Measurements from ENCODE around the gene PSMD7. TPM values are rescaled to one million over a fixed set of nuclear protein-coding genes. Genes with fewer than 3 reads are reported as not detected.
A peak's percentile ranks its signal among the peaks of the same experiment; 100 is the strongest.

The PSMD7 gene
- total and polyA plus RNA-seq, 5 experiments from 2014 or later = 89.2 to 119 (median 114) TPM

GRCh38 chr16:74277974-74278373 lies 18.6 kb upstream of the PSMD7 start:
- Mint-ChIP-seq H3K27me3 (peaks cover 4 to 24% (median 9%) of the 10 kb centered on the region in 5 donors), H3K9me3 (peaks cover 0 to 17% (median 7%) of the 10 kb centered on the region in 9 donors), H3K4me1 (no peaks in the 10 kb centered on the region), H3K36me3 (peaks cover 6 to 7% (median 6%) of the 10 kb centered on the region in 3 donors), H3K27ac (no peak overlapping the region), H3K4me3 (no peak overlapping the region)
- POLR2A ChIA-PET = no interaction called here
- no peak for ATAC-seq
- DNase-seq = no peak

GRCh38 chr16:74279266-74279665 lies 17.3 kb upstream of the PSMD7 start:
- Mint-ChIP-seq H3K36me3 (peaks cover 4 to 7% (median 6%) of the 10 kb centered on the region in 3 donors), H3K27ac (peak overlapping the region in 1 of 10 donors; percentile 65), H3K9me3 (peaks cover 0 to 17% (median 7%) of the 10 kb centered on the region in 9 donors), H3K4me3 (no peak overlapping the region), H3K27me3 (peaks cover 0 to 12% (median 5%) of the 10 kb centered on the region in 5 donors), H3K4me1 (no peaks in the 10 kb centered on the region)
- ATAC-seq (no peak), DNase-seq (no peak)
- POLR2A ChIA-PET = no interaction called here

DNA sequence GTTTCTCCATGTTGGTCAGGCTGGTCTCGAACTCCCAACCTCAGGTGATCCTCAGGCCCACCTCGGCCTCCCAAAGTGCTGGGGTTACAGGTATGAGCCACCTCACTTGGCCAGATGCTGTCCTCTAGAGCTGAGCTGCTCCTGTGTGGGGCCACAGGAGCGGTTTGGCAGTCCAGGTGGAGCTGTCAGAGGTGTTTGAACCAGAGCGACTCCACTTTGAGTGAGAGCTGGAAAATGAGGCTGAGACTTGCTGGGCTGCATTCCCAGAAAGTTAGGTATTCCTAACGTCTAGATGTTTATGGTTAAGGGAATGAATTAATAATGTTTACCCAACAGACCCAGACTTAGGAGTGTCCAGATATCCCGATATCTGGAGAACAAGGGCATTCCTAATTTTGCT lies 16.8 kb upstream of the PSMD7 start:
- Mint-ChIP-seq H3K9me3 (peaks cover 0 to 17% (median 7%) of the 10 kb centered on the region in 9 donors), H3K36me3 (peaks cover 4 to 7% (median 6%) of the 10 kb centered on the region in 3 donors), H3K27me3 (peaks cover 0 to 8% (median 2%) of the 10 kb centered on the region in 5 donors), H3K4me3 (no peak overlapping the region), H3K4me1 (no peaks in the 10 kb centered on the region), H3K27ac (no peak overlapping the region)
- POLR2A ChIA-PET = no interaction called here
- ATAC-seq (no peak), DNase-seq (no peak)

DNA sequence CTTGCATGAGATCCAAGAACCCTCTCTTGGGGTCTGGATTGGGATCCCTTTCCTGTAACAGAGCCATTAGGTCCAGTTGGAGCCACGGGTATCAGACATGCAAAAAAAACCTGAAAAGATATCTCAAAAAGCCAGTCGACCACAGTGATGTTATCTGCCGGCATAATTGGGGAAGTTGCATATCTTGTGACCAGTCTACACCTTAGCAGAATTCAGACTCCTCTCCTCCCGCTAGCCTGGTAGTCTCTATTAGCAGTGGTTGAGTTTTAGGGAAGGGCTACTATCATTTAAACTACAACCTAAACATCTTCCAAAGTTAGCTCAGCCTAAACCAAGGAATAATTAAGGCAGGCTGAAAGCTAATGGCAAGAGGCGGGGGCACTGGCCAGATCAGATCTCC lies 16.2 kb upstream of the PSMD7 start:
- peaks cover 0 to 17% (median 7%) of the 10 kb centered on the region in 9 donors for H3K9me3 Mint-ChIP-seq
- POLR2A ChIA-PET = no interaction called here
- peaks cover 0 to 2% (median 0%) of the 10 kb centered on the region in 4 donors for H3K4me1 Mint-ChIP-seq
- H3K4me3 Mint-ChIP-seq = no peak overlapping the region
- DNase-seq (no peak), ATAC-seq (no peak)
- peaks cover 0 to 8% (median 2%) of the 10 kb centered on the region in 5 donors for H3K27me3 Mint-ChIP-seq
- H3K27ac Mint-ChIP-seq = no peak overlapping the region
- H3K36me3 Mint-ChIP-seq = peaks cover 4 to 7% (median 6%) of the 10 kb centered on the region in 3 donors

- Mint-ChIP-seq H3K4me3 (no peak overlapping the region), H3K4me1 (peaks cover 0 to 2% (median 0%) of the 10 kb centered on the region in 4 donors), H3K36me3 (peaks cover 4 to 7% (median 6%) of the 10 kb centered on the region in 3 donors), H3K27ac (no peak overlapping the region), H3K9me3 (peaks cover 0 to 17% (median 7%) of the 10 kb centered on the region in 9 donors), H3K27me3 (peaks cover 0 to 8% (median 2%) of the 10 kb centered on the region in 5 donors)
- no peak for DNase-seq
- POLR2A ChIA-PET = no interaction called here
- ATAC-seq = no peak
These were observed 15.3 kb upstream of the PSMD7 start for GRCh38 chr16:74281300-74281699.

DNA sequence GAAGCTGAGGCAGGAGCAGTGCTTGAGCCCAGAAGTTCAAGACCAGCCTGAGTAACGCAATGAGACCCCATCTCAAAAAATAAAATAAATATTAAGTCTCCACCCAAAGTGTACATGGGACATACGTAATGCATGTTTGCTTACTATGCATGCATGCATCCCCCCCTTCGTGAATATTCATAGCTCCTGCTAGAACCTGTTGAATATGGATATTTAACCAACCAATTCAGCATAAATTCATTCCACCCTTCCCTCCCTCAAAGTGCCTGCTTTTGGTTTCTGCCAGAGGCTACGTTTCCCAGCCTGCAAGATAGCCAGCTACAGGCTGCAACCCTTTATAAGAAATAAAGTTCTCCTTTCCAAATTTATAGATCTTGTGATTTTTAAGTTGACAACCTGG lies 12.9 kb upstream of the PSMD7 start:
- POLR2A ChIA-PET = no interaction called here
- peaks cover 0 to 2% (median 0%) of the 10 kb centered on the region in 5 donors for H3K27me3 Mint-ChIP-seq
- H3K9me3 Mint-ChIP-seq = peaks cover 0 to 10% (median 7%) of the 10 kb centered on the region in 9 donors
- DNase-seq (no peak), ATAC-seq (no peak)
- H3K4me1 Mint-ChIP-seq = peaks cover 0 to 2% (median 0%) of the 10 kb centered on the region in 4 donors
- peaks cover 4 to 7% (median 6%) of the 10 kb centered on the region in 3 donors for H3K36me3 Mint-ChIP-seq
- H3K27ac Mint-ChIP-seq = peak overlapping the region in 1 of 10 donors; percentile 31
- H3K4me3 Mint-ChIP-seq = no peak overlapping the region

GRCh38 chr16:74288065-74288464 lies 8.5 kb upstream of the PSMD7 start:
- peaks cover 0 to 6% (median 2%) of the 10 kb centered on the region in 4 donors for H3K4me1 Mint-ChIP-seq
- peak overlapping the region in 1 of 10 donors; percentile 52 for H3K27ac Mint-ChIP-seq
- H3K4me3 Mint-ChIP-seq = no peak overlapping the region
- POLR2A ChIA-PET = no interaction called here
- peak in 1 of 10 donors; percentile 59 for DNase-seq
- peaks cover 0 to 6% (median 5%) of the 10 kb centered on the region in 3 donors for H3K36me3 Mint-ChIP-seq
- H3K9me3 Mint-ChIP-seq = peaks cover 0 to 4% (median 0%) of the 10 kb centered on the region in 9 donors
- no peaks in the 10 kb centered on the region for H3K27me3 Mint-ChIP-seq
- no peak for ATAC-seq

DNA sequence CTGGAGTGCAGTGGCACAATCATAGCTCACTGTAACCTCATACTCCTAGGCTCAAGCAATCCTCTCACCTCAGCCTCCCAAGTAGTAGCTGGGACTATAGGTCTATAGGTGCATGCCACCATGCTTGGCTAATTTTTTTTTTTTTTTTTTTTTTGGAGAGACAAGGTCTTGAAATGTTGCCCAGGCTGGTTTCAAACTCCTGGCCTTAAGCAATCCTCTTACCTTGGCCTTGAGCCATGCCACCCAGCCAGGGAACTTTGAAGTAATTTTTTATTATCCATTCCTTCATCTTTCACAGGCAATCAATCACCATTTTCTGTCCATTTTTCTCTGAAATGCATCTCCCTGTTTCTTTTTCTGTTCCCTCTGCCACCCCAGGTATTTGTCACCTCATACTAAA lies 6.3 kb upstream of the PSMD7 start:
- H3K27ac Mint-ChIP-seq = no peak overlapping the region
- ATAC-seq = no peak
- H3K36me3 Mint-ChIP-seq = peaks cover 0 to 6% (median 5%) of the 10 kb centered on the region in 3 donors
- H3K4me1 Mint-ChIP-seq = peaks cover 2 to 7% (median 5%) of the 10 kb centered on the region in 4 donors
- POLR2A ChIA-PET = interaction anchor here (1.4 kb wide), 1 partner anchor 77 kb away, joined by 3 read pairs; no protein-coding TSS in a partner anchor
- no peak overlapping the region for H3K4me3 Mint-ChIP-seq
- H3K9me3 Mint-ChIP-seq = peaks cover 0 to 4% (median 0%) of the 10 kb centered on the region in 9 donors
- DNase-seq = no peak
- H3K27me3 Mint-ChIP-seq = no peaks in the 10 kb centered on the region

DNA sequence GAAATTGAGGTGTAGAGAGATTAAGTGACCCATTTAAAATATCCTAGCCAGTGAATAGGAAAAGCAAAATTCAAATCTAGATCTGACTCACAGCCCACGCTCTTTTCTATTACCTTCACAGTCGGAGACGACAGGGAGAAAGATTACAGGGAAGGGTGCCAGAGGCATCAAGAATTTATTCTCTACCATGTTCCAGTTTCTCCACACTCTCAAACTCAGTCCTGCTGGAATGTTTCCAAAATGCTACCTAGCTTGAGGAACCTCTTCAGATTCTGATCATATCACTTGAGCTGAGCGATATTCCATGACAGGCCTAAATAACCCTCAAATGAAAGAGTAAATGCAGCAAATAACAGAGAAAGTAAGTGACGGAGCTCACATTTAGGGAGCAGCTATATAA lies 5.4 kb upstream of the PSMD7 start:
- Mint-ChIP-seq H3K36me3 (peaks cover 0 to 6% (median 5%) of the 10 kb centered on the region in 3 donors), H3K9me3 (peaks cover 0 to 4% (median 0%) of the 10 kb centered on the region in 9 donors), H3K27me3 (no peaks in the 10 kb centered on the region), H3K4me3 (no peak overlapping the region), H3K27ac (peak overlapping the region in 1 of 10 donors; percentile 16), H3K4me1 (peaks cover 6 to 15% (median 12%) of the 10 kb centered on the region in 4 donors)
- POLR2A ChIA-PET = interaction anchor here (1.4 kb wide), 1 partner anchor 76 kb away, joined by 3 read pairs; no protein-coding TSS in a partner anchor
- no peak for ATAC-seq
- no peak for DNase-seq

DNA sequence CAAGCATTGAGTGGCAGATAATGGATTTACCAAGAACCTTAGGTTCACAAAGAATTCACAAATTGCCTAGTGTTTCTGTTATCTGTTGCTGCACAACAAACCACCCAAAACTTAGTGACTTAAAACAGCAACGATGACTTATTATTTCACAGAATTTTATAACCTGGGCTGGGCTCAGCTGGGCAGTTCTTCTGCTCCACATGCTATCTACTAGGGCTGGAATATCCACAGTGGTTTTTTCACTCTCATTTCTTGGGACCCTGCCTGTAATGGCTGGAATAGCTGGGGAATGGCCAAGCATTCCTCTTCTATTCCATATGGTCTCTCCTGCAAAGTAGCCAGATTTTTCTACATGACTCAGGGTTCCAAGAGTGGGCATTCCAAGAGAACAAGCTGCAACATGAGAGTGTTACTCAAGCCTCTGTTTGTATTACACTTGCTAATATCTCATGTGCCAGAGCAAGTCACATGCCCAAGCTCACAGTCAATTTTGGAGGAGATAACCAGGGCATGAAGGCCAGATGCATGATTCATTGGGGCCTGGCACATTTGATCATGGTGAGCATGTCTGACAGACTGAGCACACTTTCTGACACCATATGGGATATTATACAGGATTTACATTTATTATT lies 4.9 kb upstream of the PSMD7 start:
- H3K27ac Mint-ChIP-seq = peak overlapping the region in 1 of 10 donors; percentile 57
- no peak overlapping the region for H3K4me3 Mint-ChIP-seq
- H3K36me3 Mint-ChIP-seq = peaks cover 0 to 6% (median 5%) of the 10 kb centered on the region in 3 donors
- no peaks in the 10 kb centered on the region for H3K27me3 Mint-ChIP-seq
- no peak for ATAC-seq
- peaks cover 7 to 19% (median 15%) of the 10 kb centered on the region in 4 donors for H3K4me1 Mint-ChIP-seq
- no peak for DNase-seq
- H3K9me3 Mint-ChIP-seq = peaks cover 0 to 4% (median 0%) of the 10 kb centered on the region in 9 donors
- POLR2A ChIA-PET = interaction anchor here (0.6 to 1.4 kb wide), 2 partner anchors 13 to 76 kb away, joined by 3 read pairs; no protein-coding TSS in a partner anchor

DNA sequence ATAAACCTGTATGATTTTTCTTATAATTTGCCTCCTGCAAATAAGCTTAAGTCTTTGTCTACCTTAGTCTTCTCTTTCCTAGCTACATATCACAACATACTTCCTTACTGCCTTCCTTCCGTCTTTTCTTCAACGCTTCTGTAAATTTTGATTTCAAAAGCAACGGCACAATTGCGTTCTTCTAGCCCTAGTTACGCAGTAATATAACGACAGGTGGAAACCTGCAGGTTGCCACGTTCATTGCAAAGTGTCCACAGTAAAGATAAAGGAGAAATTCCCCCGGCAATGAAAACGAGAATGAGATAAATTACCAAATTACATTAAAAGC lies 546 bp upstream of the PSMD7 start:
- no peak for DNase-seq
- Mint-ChIP-seq H3K9me3 (peaks cover 0 to 4% (median 0%) of the 10 kb centered on the region in 9 donors), H3K4me3 (peak overlapping the region; percentile 86 to 99 (median 96)), H3K27ac (peak overlapping the region; percentile 97 to 100 (median 98)), H3K4me1 (peaks cover 17 to 39% (median 28%) of the 10 kb centered on the region in 4 donors), H3K36me3 (peaks cover 3 to 23% (median 6%) of the 10 kb centered on the region in 3 donors), H3K27me3 (no peaks in the 10 kb centered on the region)
- ATAC-seq = peak; percentile 19 to 34
- POLR2A ChIA-PET = interaction anchor here (2.0 kb wide), 1 partner anchor 72 kb away, joined by 7 read pairs; no protein-coding TSS in a partner anchor

DNA sequence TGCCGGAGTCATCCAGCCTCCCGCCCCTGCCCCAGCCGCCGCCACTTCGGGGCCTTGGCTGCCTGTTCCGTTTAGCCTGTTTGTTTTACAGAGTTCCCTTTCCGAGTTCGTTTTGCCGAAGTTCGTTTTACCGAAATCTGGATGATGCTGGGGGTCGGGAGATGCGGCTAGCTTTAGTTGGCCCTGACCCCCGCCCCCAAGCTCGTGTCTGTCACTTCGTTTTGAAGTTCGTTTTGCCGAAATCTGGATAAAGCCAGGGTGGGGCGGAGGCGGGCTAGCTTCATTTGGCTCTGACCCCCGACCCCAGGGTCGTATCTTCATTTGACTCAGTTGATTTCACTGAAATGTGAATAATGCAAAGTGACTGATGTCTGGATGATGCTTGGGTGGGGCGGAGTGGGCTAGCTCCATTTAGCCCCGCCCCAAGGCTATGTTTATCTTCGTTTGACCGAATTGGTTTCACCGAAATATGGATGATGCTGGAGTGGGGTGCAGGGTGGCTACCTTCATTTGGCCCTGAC lies 591 bp downstream of the PSMD7 start:
- DNase-seq (peak in 6 of 10 donors; percentile 7 to 23 (median 17)), ATAC-seq (peak in 1 of 2 donors; percentile 8)
- no peaks in the 10 kb centered on the region for H3K27me3 Mint-ChIP-seq
- H3K36me3 Mint-ChIP-seq = peaks cover 4 to 34% (median 4%) of the 10 kb centered on the region in 3 donors
- peak overlapping the region; percentile 86 to 99 (median 96) for H3K4me3 Mint-ChIP-seq
- no peaks in the 10 kb centered on the region for H3K9me3 Mint-ChIP-seq
- POLR2A ChIA-PET = interaction anchor here (0.6 to 2.0 kb wide), 6 partner anchors 9 to 403 kb away, joined by 3 to 7 read pairs (median 4); partner anchors contain the start of gene RFWD3
- H3K4me1 Mint-ChIP-seq = peaks cover 15 to 38% (median 26%) of the 10 kb centered on the region in 4 donors
- peak overlapping the region; percentile 97 to 100 (median 98) for H3K27ac Mint-ChIP-seq

DNA sequence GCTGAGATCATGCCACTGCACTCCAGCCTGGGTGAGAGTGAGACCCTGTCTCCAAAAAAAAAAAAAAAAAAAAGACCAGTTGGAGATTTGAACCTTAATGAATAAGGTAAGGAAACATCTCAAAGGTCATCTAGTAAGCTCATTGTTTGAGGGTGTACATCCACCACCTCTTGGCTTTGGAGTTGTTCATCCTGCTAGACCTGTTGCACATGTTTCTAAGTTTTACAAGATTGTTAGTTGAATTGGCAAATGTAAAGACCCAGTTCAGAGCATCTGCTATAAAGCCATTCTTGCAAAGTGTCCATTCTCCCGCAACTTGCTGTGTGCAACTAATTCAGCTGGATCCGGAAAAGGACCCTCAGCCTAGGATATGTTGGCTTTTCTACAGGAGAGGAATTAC lies 1.5 kb downstream of the PSMD7 start:
- Mint-ChIP-seq H3K27ac (peak overlapping the region; percentile 69 to 100 (median 97)), H3K27me3 (no peaks in the 10 kb centered on the region), H3K36me3 (peaks cover 4 to 42% (median 5%) of the 10 kb centered on the region in 3 donors), H3K4me3 (peak overlapping the region; percentile 86 to 99 (median 96)), H3K4me1 (peaks cover 14 to 38% (median 26%) of the 10 kb centered on the region in 4 donors), H3K9me3 (no peaks in the 10 kb centered on the region)
- DNase-seq (no peak), ATAC-seq (no peak)
- POLR2A ChIA-PET = interaction anchor here (0.5 to 2.0 kb wide), 3 partner anchors 29 to 402 kb away, joined by 3 to 7 read pairs (median 3); no protein-coding TSS in a partner anchor

Data from naive thymus-derived CD8-positive, alpha-beta T cell (primary cell).